Measurements from ENCODE around the gene FBXW8. TPM values are rescaled to one million over a fixed set of nuclear protein-coding genes. Genes with fewer than 3 reads are reported as not detected.

The FBXW8 gene
- total RNA-seq, 6 experiments from 2014 or later: 4.5 to 9.6 (median 6.3) TPM

GRCh38 chr12:117017807-117018206 lies 107.1 kb downstream of the FBXW8 start:
- no peaks in the 10 kb centered on the region for H3K4me1 ChIP-seq
- ATAC-seq: no peak

GRCh38 chr12:117018276-117018675 lies 107.5 kb downstream of the FBXW8 start:
- TF ChIP-seq POLR2A (IDR thresholded peaks at IDR 0.05) (no peak), CTCF (IDR thresholded peaks at IDR 0.05) (no peak)
- H3K36me3 ChIP-seq: no peaks in the 10 kb centered on the region
- DNase-seq: no peak

More at GRCh38 chr12:117017807-117018206, 107.1 kb downstream of the FBXW8 start:
- Histone ChIP-seq H3K4me3 (no peak overlapping the region), H3K27me3 (no peaks in the 10 kb centered on the region), H3K27ac (no peak overlapping the region), H3K36me3 (no peaks in the 10 kb centered on the region), H3K9me3 (no peaks in the 10 kb centered on the region)
- no peak for DNase-seq
- TF ChIP-seq POLR2A (IDR thresholded peaks at IDR 0.05) (no peak), CTCF (IDR thresholded peaks at IDR 0.05) (no peak)
- WGBS (ENCODE audit: insufficient coverage, low coverage, low lambda C conversion rate, missing lambda C conversion rate): 88% methylated on average over 4 of the region's 9 CpGs
- intact Hi-C loops (cut with DNase I): no loop called here

GRCh38 chr12:117018685-117019084 lies 107.9 kb downstream of the FBXW8 start:
- H3K27ac ChIP-seq: no peak overlapping the region
- H3K4me1 ChIP-seq: no peaks in the 10 kb centered on the region
- 74% methylated on average over 3 of the region's 3 CpGs for WGBS (ENCODE audit: insufficient coverage, low coverage, low lambda C conversion rate, missing lambda C conversion rate)
- no peak for TF ChIP-seq CTCF (IDR thresholded peaks at IDR 0.05)
- intact Hi-C loops (cut with DNase I): no loop called here
- peaks cover 0 to 2% (median 0%) of the 10 kb centered on the region in 4 donors for H3K36me3 ChIP-seq
- DNase-seq (no peak), ATAC-seq (no peak)
- H3K4me3 ChIP-seq: no peak overlapping the region
- no peaks in the 10 kb centered on the region for H3K27me3 ChIP-seq
- H3K9me3 ChIP-seq: no peaks in the 10 kb centered on the region

More at GRCh38 chr12:117018276-117018675, 107.5 kb downstream of the FBXW8 start:
- 92% methylated on average over 13 of the region's 14 CpGs for WGBS (ENCODE audit: insufficient coverage, low coverage, low lambda C conversion rate, missing lambda C conversion rate)
- ATAC-seq: no peak
- Histone ChIP-seq H3K4me3 (no peak overlapping the region), H3K27me3 (no peaks in the 10 kb centered on the region), H3K27ac (no peak overlapping the region), H3K9me3 (no peaks in the 10 kb centered on the region), H3K4me1 (no peaks in the 10 kb centered on the region)
- intact Hi-C loops (cut with DNase I): no loop called here

- Histone ChIP-seq H3K4me3 (no peak overlapping the region), H3K27me3 (no peaks in the 10 kb centered on the region), H3K27ac (no peak overlapping the region), H3K9me3 (no peaks in the 10 kb centered on the region), H3K4me1 (no peaks in the 10 kb centered on the region), H3K36me3 (peaks cover 0 to 11% (median 3%) of the 10 kb centered on the region in 4 donors)
- 96% methylated on average over 6 of the region's 12 CpGs for WGBS (ENCODE audit: insufficient coverage, low coverage, low lambda C conversion rate, missing lambda C conversion rate)
- ATAC-seq (no peak), DNase-seq (no peak)
- TF ChIP-seq CTCF (IDR thresholded peaks at IDR 0.05): no peak
- TF ChIP-seq POLR2A (IDR thresholded peaks at IDR 0.05): no peak
- intact Hi-C loops (cut with DNase I): loop anchor here in 1 of 2 donors (10.0 kb wide), 1 partner anchor 95 kb away; no protein-coding TSS in a partner anchor
These were observed 109.1 kb downstream of the FBXW8 start for GRCh38 chr12:117019866-117020265.
